Tibial nerve (tissue), 4 donors: ENCODE results near the gene RLN3. TPM values are rescaled to one million over a fixed set of nuclear protein-coding genes. Genes with fewer than 3 reads are reported as not detected.
A peak's percentile ranks its signal among the peaks of the same experiment; 100 is the strongest.

Source experiments
- DNase-seq, 2 donors: peaks; one replicate each; pipeline ENCODE4 v3.0.0-alpha.2; 2019; ENCODE audit warnings: low spot score in 2 of 2
- H3K27ac ChIP-seq, 4 donors: fragments of 200-600 bp; sonication (generic) in 3 of 4; one replicate each; pipeline ENCODE4 v1.5.1; 2017 to 2019; ENCODE audit warnings: mild to moderate bottlenecking in 1 of 4
- H3K27me3 ChIP-seq, 2 donors: fragments of 200-600 bp; sonication (generic) in 1 of 2; one replicate each; pipeline versions ENCODE4 v1.5.1 to v1.6.0; 2017 to 2019
- H3K36me3 ChIP-seq, 3 donors: fragments of 200-600 bp; sonication (generic); one replicate each; pipeline ENCODE4 v1.5.1; 2018 to 2019
- H3K4me1 ChIP-seq, 4 donors: fragments of 200-600 bp; sonication (generic) in 3 of 4; one replicate each; pipeline ENCODE4 v1.5.1; 2017 to 2019
- H3K4me3 ChIP-seq, 4 donors: fragments of 200-600 bp; sonication (generic) in 3 of 4; one replicate each; pipeline ENCODE4 v1.5.1; 2017 to 2019; ENCODE audit warnings: mild to moderate bottlenecking in 1 of 4, moderate library complexity in 1 of 4
- H3K9me3 ChIP-seq, 4 donors: fragments of 200-600 bp; sonication (generic) in 3 of 4; one replicate each; pipeline ENCODE4 v1.5.1; 2017 to 2019
- EP300 ChIP-seq, 2 donors: sonication (generic); formaldehyde crosslinking; IDR thresholded peaks; one replicate each; pipeline ENCODE4 v1.6.1; 2017; ENCODE audit warnings: antibody characterized with exemption in 2 of 2, mild to moderate bottlenecking in 1 of 2
- POLR2A ChIP-seq, 2 donors: fragments of 450-650 bp; IDR thresholded peaks; one replicate each; pipeline ENCODE4 v1.6.1; 2017; ENCODE audit warnings: antibody characterized with exemption in 2 of 2, mild to moderate bottlenecking in 2 of 2, moderate library complexity in 2 of 2
- WGBS, 2 donors: methylation state at CpG; one replicate each; pipeline ENCODE4 v1.1.5; 2018; 5-methylcytosine and 5-hydroxymethylcytosine counted together
- total RNA-seq, 4 donors: library from RNA; depleted of rRNA; stranded (reverse); fragments of >200 nt; gene quantifications; one replicate each; pipeline ENCODE4 v1.1.0, GENCODE V29; 2016
- TF ChIP-seq, protein P1 (sequence below), 5 experiments: fragments of 200-600 bp in 3 of 5; fragments of 450-650 bp in 2 of 5; sonication (generic) in 3 of 5; IDR thresholded peaks; one replicate each; pipeline ENCODE4 v1.5.1; 2016 to 2019; ENCODE audit warnings: antibody characterized with exemption in 5 of 5, mild to moderate bottlenecking in 3 of 5, moderate library complexity in 2 of 5

Gene RLN3
- total RNA-seq, 4 donors from 2014 or later, result not detected

DNA sequence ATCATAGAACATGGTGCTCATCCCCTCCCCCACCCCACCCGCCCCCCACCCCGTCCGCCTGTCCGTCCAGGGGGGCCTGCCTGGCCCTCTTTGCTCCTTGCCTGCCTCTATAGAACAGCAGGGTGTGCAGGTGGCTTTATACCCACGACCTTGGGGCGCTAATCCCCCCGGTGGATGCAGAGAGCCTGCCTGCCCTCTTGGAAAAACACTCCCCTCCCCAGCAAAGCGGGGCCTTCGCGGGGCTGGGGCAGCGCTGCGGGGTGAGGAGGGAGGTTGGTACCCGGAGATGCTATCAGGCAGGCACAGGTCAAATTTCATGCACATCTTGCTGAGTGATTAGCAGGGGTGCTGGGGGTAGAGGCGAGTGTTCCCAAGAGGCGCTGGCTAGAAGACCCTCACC is 43.8 kb upstream of the RLN3 start:
- Histone ChIP-seq H3K9me3 (no peaks in the 10 kb centered on the region), H3K4me3 (no peak overlapping the region), H3K36me3 (peaks cover 0 to 60% (median 0%) of the 10 kb centered on the region in 3 donors), H3K27me3 (no peaks in the 10 kb centered on the region), H3K4me1 (peaks cover 0 to 49% (median 22%) of the 10 kb centered on the region in 4 donors), H3K27ac (no peak overlapping the region)
- TF ChIP-seq, protein P1, sequence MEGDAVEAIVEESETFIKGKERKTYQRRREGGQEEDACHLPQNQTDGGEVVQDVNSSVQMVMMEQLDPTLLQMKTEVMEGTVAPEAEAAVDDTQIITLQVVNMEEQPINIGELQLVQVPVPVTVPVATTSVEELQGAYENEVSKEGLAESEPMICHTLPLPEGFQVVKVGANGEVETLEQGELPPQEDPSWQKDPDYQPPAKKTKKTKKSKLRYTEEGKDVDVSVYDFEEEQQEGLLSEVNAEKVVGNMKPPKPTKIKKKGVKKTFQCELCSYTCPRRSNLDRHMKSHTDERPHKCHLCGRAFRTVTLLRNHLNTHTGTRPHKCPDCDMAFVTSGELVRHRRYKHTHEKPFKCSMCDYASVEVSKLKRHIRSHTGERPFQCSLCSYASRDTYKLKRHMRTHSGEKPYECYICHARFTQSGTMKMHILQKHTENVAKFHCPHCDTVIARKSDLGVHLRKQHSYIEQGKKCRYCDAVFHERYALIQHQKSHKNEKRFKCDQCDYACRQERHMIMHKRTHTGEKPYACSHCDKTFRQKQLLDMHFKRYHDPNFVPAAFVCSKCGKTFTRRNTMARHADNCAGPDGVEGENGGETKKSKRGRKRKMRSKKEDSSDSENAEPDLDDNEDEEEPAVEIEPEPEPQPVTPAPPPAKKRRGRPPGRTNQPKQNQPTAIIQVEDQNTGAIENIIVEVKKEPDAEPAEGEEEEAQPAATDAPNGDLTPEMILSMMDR (IDR thresholded peaks at IDR 0.05), result no peak
- no peak for TF ChIP-seq POLR2A (IDR thresholded peaks at IDR 0.05)
- TF ChIP-seq EP300 (IDR thresholded peaks at IDR 0.05), result no peak
- WGBS, 2 donors, result 76 to 82% methylated on average over 11 of the region's 15 CpGs
- no peak for DNase-seq

GRCh38 chr19:13984875-13985741 is 42.8 kb upstream of the RLN3 start:
- no peaks in the 10 kb centered on the region for H3K27me3 ChIP-seq
- H3K4me3 ChIP-seq, result no peak overlapping the region
- peaks cover 0 to 44% (median 19%) of the 10 kb centered on the region in 4 donors for H3K4me1 ChIP-seq
- 82 to 88% methylated on average over 25 of the region's 25 CpGs for WGBS, 2 donors
- DNase-seq, result no peak
- TF ChIP-seq POLR2A (IDR thresholded peaks at IDR 0.05) (no peak), EP300 (IDR thresholded peaks at IDR 0.05) (no peak)
- TF ChIP-seq, protein P1 (IDR thresholded peaks at IDR 0.05), result no peak
- H3K27ac ChIP-seq, result peak overlapping the region in 3 of 4 donors; percentile 83 to 89 (median 86)
- no peaks in the 10 kb centered on the region for H3K9me3 ChIP-seq
- peaks cover 0 to 67% (median 0%) of the 10 kb centered on the region in 3 donors for H3K36me3 ChIP-seq

DNA sequence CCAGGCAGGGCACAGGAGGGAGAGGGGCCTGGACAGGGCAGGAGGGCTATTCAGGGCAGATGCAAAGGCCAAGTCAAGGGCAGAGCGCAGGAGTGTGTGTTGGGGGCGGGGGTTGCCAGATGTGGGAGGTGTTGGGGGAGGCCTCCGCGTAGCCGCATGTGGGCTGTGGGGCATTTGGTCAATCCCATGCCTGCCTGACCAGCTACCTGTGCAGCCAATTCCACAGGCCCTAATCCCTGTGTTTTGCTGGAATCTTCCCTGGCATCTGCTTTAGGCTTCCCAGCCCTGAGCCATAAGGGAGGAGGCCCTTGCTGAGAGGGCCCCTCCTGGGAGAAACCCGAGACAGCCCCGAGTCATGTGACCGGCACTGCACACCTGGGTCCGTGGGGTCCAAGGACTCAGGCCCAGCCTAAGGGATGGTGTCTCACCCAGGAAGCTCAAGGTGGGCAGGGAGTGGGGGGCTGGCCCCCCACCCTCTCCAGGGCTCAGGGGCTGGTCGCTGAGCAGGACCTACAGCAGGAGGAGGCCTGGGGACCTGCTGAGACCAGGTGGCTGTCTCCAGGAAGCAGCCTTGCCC is 42.1 kb upstream of the RLN3 start:
- TF ChIP-seq, protein P1 (IDR thresholded peaks at IDR 0.05), result no peak
- TF ChIP-seq POLR2A (IDR thresholded peaks at IDR 0.05) (no peak), EP300 (IDR thresholded peaks at IDR 0.05) (no peak)
- H3K27me3 ChIP-seq, result no peaks in the 10 kb centered on the region
- 75 to 89% methylated on average over 5 to 9 of the region's 10 CpGs for WGBS, 2 donors
- no peak for DNase-seq
- peaks cover 0 to 67% (median 0%) of the 10 kb centered on the region in 3 donors for H3K36me3 ChIP-seq
- no peaks in the 10 kb centered on the region for H3K9me3 ChIP-seq
- peak overlapping the region in 1 of 4 donors; percentile 9 for H3K4me3 ChIP-seq
- H3K27ac ChIP-seq, result peak overlapping the region in 3 of 4 donors; percentile 83 to 89 (median 86)
- peaks cover 0 to 44% (median 19%) of the 10 kb centered on the region in 4 donors for H3K4me1 ChIP-seq

GRCh38 chr19:13986348-13986904 is 41.5 kb upstream of the RLN3 start:
- WGBS, 2 donors, result 37 to 48% methylated on average over 8 to 16 of the region's 19 CpGs
- Histone ChIP-seq H3K9me3 (no peaks in the 10 kb centered on the region), H3K36me3 (peaks cover 0 to 70% (median 0%) of the 10 kb centered on the region in 3 donors), H3K27ac (peak overlapping the region; percentile 66 to 89 (median 86)), H3K27me3 (no peaks in the 10 kb centered on the region), H3K4me3 (peak overlapping the region in 1 of 4 donors; percentile 9), H3K4me1 (peaks cover 0 to 44% (median 19%) of the 10 kb centered on the region in 4 donors)
- peak; percentile 64 to 74 for DNase-seq
- TF ChIP-seq, protein P1 (IDR thresholded peaks at IDR 0.05), result no peak
- no peak for TF ChIP-seq POLR2A (IDR thresholded peaks at IDR 0.05)
- no peak for TF ChIP-seq EP300 (IDR thresholded peaks at IDR 0.05)
